HG03025 (cell line): Measurements from ENCODE around the gene PTPRZ1.

Experiments used
- ATAC-seq: cut with Tn5 transposase; IDR thresholded peaks from one replicate; pipeline ENCODE4 v1.9.1; 2021; ENCODE audit warnings: mild to moderate bottlenecking, moderate library complexity; ENCODE audit not compliant: unreplicated experiment, low FRiP score

The PTPRZ1 gene

GRCh38 chr7:122094549-122094948 is 221.6 kb downstream of the PTPRZ1 start:
- no peak for ATAC-seq

- no peak for ATAC-seq
Observed at GRCh38 chr7:122095642-122096041, 222.7 kb downstream of the PTPRZ1 start.

GRCh38 chr7:122100021-122100420 is 227.1 kb downstream of the PTPRZ1 start:
- no peak for ATAC-seq

- no peak for ATAC-seq
Observed at GRCh38 chr7:122103064-122103463, 230.1 kb downstream of the PTPRZ1 start.
